Gastroesophageal sphincter (tissue), 3 donors: ENCODE measurements around the gene SMAD6.

Source experiments
- CTCF ChIP-seq, 4 experiments: fragments of 200-600 bp in 2 of 4; fragments of 450-650 bp in 2 of 4; sonication (generic) in 1 of 4; IDR thresholded peaks; one replicate each; pipeline ENCODE4 v1.5.1; 2017 to 2019; ENCODE audit warnings: antibody characterized with exemption in 4 of 4, mild to moderate bottlenecking in 2 of 4, moderate library complexity in 2 of 4
- EP300 ChIP-seq: sonication (generic); formaldehyde crosslinking; IDR thresholded peaks from one replicate; pipeline ENCODE4 v1.6.1; 2017; ENCODE audit warnings: antibody characterized with exemption, mild to moderate bottlenecking
- POLR2A ChIP-seq, 2 donors: fragments of 450-650 bp; IDR thresholded peaks; one replicate each; pipeline ENCODE4 v1.6.1; 2017; ENCODE audit warnings: antibody characterized with exemption in 2 of 2, mild to moderate bottlenecking in 2 of 2, moderate library complexity in 1 of 2

GRCh38 chr15:66751579-66751978 is 49.5 kb downstream of the SMAD6 start:
- TF ChIP-seq CTCF (IDR thresholded peaks at IDR 0.05): no peak
- TF ChIP-seq POLR2A (IDR thresholded peaks at IDR 0.05): no peak
- TF ChIP-seq EP300: no peak
